Stimulated activated effector memory CD8-positive, alpha-beta T cell treated with anti-CD3 and anti-CD28 coated beads, Interleukin-12 subunit alpha, Interleukin-12 subunit beta, amount 100 ng/mL, for 72 hours (primary cell): ENCODE results near the gene TNFRSF8.
A peak's percentile ranks its signal among the peaks of the same experiment; 100 is the strongest.

Experiments
- ATAC-seq: fragments of 150-1000 bp; cut with Tn5 transposase; 2 replicates; pipeline ENCODE4 v1.10.0; 2021
- DNase-seq, 2 donors: peaks; one replicate each; pipeline ENCODE4 v3.0.0; 2021 to 2022; ENCODE audit warnings: low spot score in 2 of 2
- H3K27ac Mint-ChIP-seq: one replicate; pipeline ENCODE4 v1.8.0; 2022; ENCODE audit warnings: mild to moderate bottlenecking, mixed read lengths
- H3K36me3 Mint-ChIP-seq: one replicate; pipeline ENCODE4 v1.8.0; 2022; ENCODE audit warnings: mild to moderate bottlenecking, mixed read lengths
- H3K4me1 Mint-ChIP-seq: one replicate; pipeline ENCODE4 v1.8.0; 2022; ENCODE audit warnings: mixed read lengths
- H3K4me3 Mint-ChIP-seq: one replicate; pipeline ENCODE4 v1.8.0; 2022; ENCODE audit warnings: mild to moderate bottlenecking, mixed read lengths
- H3K9me3 Mint-ChIP-seq: one replicate; pipeline ENCODE4 v1.8.0; 2022; ENCODE audit warnings: mixed read lengths

TNFRSF8 gene

DNA sequence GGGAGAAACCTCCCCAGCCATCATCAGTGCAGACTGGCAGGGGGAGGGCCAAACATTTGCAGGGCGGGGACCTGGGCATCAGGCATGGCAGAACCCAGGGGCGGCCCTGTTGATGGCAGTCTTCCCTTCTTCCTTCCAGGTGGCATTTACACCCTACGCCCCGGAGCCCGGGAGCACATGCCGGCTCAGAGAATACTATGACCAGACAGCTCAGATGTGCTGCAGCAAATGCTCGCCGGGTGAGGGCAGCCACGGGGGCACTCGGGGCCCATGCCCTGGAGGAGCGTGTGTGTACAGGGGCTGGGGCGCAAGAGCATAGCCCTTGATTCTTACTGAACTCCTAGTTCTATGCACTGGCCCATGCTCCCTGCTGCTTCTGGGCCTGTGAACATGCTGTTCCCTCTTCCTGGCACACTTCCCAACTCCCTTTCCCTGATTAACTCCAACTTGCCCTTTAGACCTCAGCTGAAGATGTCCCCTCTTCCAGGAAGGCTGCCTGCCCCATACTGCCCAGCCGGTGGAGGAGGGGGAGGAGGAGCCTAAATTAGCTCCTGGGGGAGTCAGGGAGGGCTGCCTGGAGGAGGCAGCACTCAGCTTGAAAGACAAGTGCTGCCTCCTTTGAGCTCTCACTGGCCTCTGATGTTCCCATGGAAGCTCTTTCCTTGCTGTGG is 125.7 kb downstream of the TNFRSF8 start:
- Mint-ChIP-seq H3K36me3 (peaks cover 100% of the 10 kb centered on the region), H3K4me3 (no peak overlapping the region), H3K4me1 (peaks cover 88% of the 10 kb centered on the region), H3K9me3 (no peaks in the 10 kb centered on the region), H3K27ac (peak overlapping the region; percentile 87)
- ATAC-seq (no peak), DNase-seq (no peak)

DNA sequence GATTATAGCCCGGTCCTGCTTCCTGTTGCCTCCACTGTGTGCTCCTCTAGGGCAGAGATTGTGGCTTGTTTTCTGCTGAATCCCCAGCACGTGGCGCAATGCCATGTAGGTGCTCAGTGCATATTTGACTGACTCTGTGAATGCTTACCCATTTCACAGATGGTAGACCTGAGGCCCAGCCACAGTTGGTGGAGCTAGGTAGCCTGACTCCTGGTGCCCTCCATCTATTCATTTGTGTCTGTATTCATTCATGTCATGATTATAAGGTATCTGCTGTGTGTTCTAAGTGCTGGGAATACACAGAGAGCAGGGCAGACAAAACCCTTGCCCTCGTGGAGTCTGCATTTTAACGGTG is 126.2 kb downstream of the TNFRSF8 start:
- Mint-ChIP-seq H3K4me3 (no peak overlapping the region), H3K4me1 (peaks cover 88% of the 10 kb centered on the region), H3K27ac (peak overlapping the region; percentile 87), H3K36me3 (peaks cover 100% of the 10 kb centered on the region), H3K9me3 (no peaks in the 10 kb centered on the region)
- ATAC-seq (no peak), DNase-seq (no peak)

DNA sequence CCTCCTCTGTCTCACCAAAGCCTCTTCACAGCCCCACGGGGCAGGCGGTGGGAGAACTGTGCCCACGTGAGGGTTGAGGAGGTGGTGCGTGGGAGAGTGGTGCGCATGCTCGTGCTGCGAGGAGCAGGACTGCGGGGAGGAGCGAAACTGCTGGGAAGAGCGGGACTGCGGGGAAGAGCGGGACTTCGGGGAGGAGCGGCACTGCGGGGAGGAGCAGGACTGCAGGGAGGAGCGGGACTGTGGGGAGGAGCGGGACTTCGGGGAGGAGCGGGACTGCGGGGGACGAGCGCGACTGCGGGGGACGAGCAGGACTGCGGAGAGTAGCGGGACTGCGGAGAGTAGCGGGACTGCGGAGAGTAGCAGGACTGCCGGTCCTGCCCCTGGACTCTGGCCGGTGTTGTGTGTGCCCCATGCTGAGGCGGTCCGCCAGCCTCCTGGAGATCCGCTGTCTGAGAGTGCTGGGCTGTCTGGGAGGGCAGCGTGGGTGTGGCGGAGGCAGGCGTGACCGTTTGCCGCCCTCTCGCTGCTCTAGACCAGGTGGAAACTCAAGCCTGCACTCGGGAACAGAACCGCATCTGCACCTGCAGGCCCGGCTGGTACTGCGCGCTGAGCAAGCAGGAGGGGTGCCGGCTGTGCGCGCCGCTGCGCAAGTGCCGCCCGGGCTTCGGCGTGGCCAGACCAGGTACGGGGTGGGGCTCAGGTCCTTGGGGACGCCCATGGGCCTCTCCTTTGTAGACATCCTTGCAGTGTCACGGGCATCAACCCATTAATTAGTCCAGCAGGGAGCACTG is 128.3 kb downstream of the TNFRSF8 start:
- Mint-ChIP-seq H3K4me3 (no peak overlapping the region), H3K4me1 (peaks cover 81% of the 10 kb centered on the region), H3K36me3 (peaks cover 100% of the 10 kb centered on the region), H3K27ac (peak overlapping the region; percentile 87), H3K9me3 (no peaks in the 10 kb centered on the region)
- no peak for DNase-seq
- no peak for ATAC-seq
